HAP-1 (cell line): ENCODE results near the gene TNIK.
A peak's percentile ranks its signal among the peaks of the same experiment; 100 is the strongest.

Experiments
- DNase-seq, 2 experiments: peaks; one replicate each; pipeline ENCODE4 v3.0.0-alpha.2; 2016 to 2020; ENCODE audit warnings: low spot score in 2 of 2
- H3K27me3 ChIP-seq: fragments of 250-450 bp; sonication (Bioruptor Pico); 2 replicates; pipeline ENCODE4 v1.5.1; 2020; ENCODE audit warnings: low read depth, mild to moderate bottlenecking, moderate library complexity
- H3K36me3 ChIP-seq: fragments of 250-450 bp; sonication (Bioruptor Pico); replicated peaks from 2 replicates; pipeline ENCODE4 v1.5.1; 2020; ENCODE audit warnings: mild to moderate bottlenecking
- H3K4me1 ChIP-seq: fragments of 250-450 bp; sonication (Bioruptor Pico); 2 replicates; pipeline ENCODE4 v1.5.1; 2020; ENCODE audit warnings: mild to moderate bottlenecking
- H3K4me3 ChIP-seq: fragments of 250-450 bp; sonication (Bioruptor Pico); 2 replicates; pipeline ENCODE4 v1.5.1; 2020; ENCODE audit warnings: mild to moderate bottlenecking, moderate library complexity
- H3K9me3 ChIP-seq: fragments of 250-450 bp; sonication (Bioruptor Pico); 2 replicates; pipeline ENCODE4 v1.5.1; 2020; ENCODE audit warnings: mild to moderate bottlenecking, moderate library complexity
- in situ Hi-C: fragments of 300-500 bp; cut with MboI; formaldehyde crosslinking; loops from 3 replicates; pipeline ENCODE4 v1.14.3; 2020; ENCODE audit warnings: low sequenced_read_pairs, inconsistent platforms, mixed read lengths

The TNIK gene

DNA sequence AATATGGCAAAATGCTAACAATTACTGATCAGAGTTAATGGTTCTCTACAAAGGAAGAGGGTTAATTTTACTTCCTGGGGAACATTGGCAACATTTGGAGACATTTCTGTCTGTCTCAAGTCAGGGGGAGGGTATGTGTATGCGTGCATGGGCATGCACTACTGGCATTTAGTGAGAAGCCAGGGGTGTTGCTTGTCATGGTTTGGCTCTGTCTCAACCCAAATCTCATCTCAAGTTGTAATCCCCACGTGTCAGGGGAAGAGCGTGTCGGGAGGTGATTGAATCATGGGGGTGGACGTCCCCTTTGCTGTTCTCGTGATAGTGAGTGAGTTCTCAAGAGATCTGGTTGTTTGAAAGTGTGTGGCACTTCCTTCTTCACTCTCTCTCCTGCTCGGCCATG is 28.3 kb upstream of the TNIK start:
- Histone ChIP-seq H3K4me1 (no peaks in the 10 kb centered on the region), H3K36me3 (no peaks in the 10 kb centered on the region), H3K4me3 (no peak overlapping the region), H3K9me3 (no peaks in the 10 kb centered on the region), H3K27me3 (no peaks in the 10 kb centered on the region)
- DNase-seq: no peak
- in situ Hi-C loops: no loop called here

DNA sequence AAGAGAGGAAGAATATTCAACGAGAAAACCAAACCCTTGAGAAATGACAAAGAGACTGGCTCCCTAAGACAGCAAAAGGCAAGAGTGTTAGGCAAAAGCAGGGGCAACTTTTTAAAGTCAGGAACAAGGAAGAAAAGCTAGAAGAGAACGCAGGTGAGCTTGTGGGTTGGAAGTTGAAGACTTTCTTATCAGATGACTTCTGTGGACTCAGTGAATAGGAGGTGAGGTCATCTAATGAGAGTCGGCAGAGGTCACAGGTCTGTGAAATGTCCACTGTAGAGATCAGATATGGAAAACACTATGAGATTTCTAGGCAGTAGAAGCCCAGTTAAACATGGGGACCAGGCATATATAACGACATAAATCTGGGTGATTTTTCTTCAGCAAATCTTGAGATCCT is 27.2 kb upstream of the TNIK start:
- Histone ChIP-seq H3K9me3 (no peaks in the 10 kb centered on the region), H3K27me3 (no peaks in the 10 kb centered on the region), H3K4me3 (no peak overlapping the region), H3K4me1 (no peaks in the 10 kb centered on the region), H3K36me3 (no peaks in the 10 kb centered on the region)
- in situ Hi-C loops: no loop called here
- no peak for DNase-seq

DNA sequence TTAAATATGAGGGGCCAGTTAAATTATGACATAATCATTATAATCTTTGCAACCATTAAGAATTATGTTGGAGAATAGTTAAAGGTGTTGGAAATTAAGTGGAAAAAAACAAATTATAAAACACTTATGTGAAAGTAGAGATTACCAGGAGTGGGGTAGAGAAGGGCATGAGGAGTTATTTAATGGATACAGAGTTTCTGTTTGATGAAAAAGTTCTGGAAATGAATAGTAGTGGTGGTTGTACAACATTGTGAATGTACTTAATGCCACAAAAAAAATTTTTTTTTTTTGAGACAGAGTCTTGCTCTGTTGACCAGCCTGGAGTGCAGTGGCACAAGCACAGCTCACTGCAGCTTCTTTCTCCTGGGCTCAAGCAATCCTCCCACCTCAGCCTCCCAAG is 25.1 kb upstream of the TNIK start:
- Histone ChIP-seq H3K4me1 (no peaks in the 10 kb centered on the region), H3K36me3 (no peaks in the 10 kb centered on the region), H3K4me3 (no peak overlapping the region), H3K9me3 (no peaks in the 10 kb centered on the region), H3K27me3 (no peaks in the 10 kb centered on the region)
- no peak for DNase-seq
- in situ Hi-C loops: no loop called here

DNA sequence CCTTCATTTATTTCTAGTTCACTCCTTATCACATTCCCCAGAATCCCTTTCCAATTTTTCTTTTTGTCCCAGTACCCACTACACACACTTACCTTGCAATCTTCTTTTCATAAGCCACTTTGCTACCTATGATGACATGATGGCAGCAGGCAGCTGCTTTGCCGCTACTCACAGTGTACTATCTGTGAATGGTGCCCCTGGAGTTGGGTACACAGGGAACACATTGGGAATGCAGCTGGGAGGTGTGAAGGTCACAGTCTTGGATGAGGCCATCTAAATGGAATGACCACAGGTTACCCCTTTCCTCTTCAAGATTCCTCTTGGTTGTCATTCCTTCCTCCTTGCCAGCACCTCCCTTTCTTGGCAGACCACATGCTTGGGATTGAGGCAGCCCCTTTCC is 20.8 kb upstream of the TNIK start:
- DNase-seq: no peak
- Histone ChIP-seq H3K4me1 (0 out of 2 replicates have a peak, but pooled peaks cover 3% of the 10 kb centered on the region), H3K4me3 (no peak overlapping the region), H3K36me3 (no peaks in the 10 kb centered on the region), H3K27me3 (no peaks in the 10 kb centered on the region), H3K9me3 (no peaks in the 10 kb centered on the region)
- in situ Hi-C loops: no loop called here

DNA sequence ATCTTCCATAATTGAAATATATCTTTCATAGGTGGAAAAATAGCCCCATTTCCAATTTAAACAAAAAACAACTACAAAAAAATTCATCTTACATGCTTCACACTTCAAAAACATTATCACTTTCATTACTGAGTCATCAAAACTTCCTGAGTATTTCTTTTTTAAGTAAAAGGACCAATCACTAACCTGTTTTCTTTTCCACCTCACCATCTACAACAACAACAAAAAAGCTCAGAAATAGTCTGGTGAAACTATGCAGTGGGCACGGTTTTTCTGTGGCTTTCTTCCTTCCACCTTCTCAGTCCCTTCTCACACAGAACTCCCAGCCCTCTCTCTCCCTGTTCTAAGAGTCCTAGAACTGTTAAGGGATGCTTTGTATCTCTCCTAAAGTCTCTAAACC is 20.3 kb upstream of the TNIK start:
- H3K4me1 ChIP-seq: 0 out of 2 replicates have a peak, but pooled peaks cover 3% of the 10 kb centered on the region
- in situ Hi-C loops: no loop called here

DNA sequence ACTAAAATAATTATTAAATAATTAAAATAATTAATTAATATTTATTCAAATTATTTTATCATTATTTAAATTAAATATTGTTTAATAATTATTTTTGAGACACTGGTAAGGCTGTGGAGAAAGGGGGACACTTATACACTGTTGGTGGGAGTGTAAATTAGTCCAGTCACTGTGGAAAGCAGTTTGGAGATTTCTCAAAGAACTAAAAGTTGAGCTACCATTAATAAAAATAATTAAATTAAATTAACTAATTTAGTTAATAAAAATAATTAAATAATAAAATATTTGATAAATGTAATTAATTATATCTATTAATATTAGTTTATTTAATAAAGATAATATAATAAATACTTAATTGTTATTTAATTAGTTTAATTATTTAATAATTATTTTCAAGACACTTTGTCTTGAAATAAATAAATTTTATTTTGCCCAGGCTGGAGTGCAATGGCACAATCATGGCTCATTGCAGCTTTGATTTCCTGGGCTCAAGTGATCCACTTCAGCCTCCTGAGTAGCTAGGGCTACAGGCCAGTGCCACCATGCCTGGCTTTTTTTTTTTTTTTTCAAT is 16.4 kb upstream of the TNIK start:
- in situ Hi-C loops: no loop called here
- Histone ChIP-seq H3K4me3 (no peak overlapping the region), H3K27me3 (no peaks in the 10 kb centered on the region), H3K36me3 (no peaks in the 10 kb centered on the region), H3K4me1 (0 out of 2 replicates have a peak, but pooled peaks cover 3% of the 10 kb centered on the region), H3K9me3 (no peaks in the 10 kb centered on the region)
- DNase-seq: no peak

More for the DNA sequence above, 20.3 kb upstream of the TNIK start:
- no peak overlapping the region for H3K4me3 ChIP-seq
- no peak for DNase-seq
- no peaks in the 10 kb centered on the region for H3K36me3 ChIP-seq
- no peaks in the 10 kb centered on the region for H3K9me3 ChIP-seq
- H3K27me3 ChIP-seq: no peaks in the 10 kb centered on the region

DNA sequence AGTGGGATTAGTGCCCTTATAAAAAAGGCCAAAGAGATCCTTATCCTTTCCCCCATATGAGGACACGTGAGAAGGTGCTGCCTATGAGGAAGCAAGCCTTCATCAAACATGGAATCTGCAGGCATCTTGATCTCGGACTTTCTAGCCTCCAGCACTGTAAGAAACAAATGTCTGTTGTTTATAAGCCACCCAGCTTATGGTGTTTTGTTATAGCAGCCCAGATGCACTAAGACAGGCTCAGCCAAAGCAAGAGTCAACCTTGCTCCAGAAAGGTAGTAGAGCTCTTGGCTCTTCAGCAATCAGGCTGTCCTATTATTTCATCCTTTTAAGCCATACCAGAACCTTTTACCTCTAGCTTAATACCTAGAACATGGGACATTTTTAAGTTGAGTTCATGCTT is 12.3 kb upstream of the TNIK start:
- no peaks in the 10 kb centered on the region for H3K36me3 ChIP-seq
- H3K4me3 ChIP-seq: no peak overlapping the region
- H3K4me1 ChIP-seq: 0 out of 2 replicates have a peak, but pooled peaks cover 3% of the 10 kb centered on the region
- DNase-seq: no peak
- no peaks in the 10 kb centered on the region for H3K27me3 ChIP-seq
- H3K9me3 ChIP-seq: no peaks in the 10 kb centered on the region
- in situ Hi-C loops: no loop called here

DNA sequence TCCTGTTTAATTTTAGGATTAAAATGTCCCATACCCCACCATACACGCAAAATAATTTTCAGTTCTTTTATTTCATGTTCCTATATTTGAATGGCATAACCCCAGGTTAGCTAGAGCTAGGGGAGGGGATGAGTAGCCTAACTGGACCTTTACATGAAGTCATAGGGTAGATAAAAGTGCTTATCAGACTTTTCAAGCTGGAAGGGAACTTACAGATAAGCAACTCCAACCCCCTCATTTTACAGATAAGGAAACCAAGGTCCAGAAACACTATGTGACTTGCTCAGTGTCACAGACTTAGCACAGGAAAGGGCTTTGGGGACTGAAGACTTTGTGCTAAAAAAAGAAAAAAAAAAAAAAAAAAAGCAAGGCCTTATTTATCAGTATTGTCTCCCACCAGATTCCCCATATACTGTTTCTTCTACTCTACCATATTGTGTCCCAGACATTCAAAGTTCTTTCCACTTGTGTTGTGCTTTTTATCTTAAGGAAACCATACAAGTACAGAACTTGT is 10.6 kb upstream of the TNIK start:
- in situ Hi-C loops: no loop called here
- Histone ChIP-seq H3K9me3 (no peaks in the 10 kb centered on the region), H3K36me3 (no peaks in the 10 kb centered on the region), H3K4me3 (no peak overlapping the region), H3K27me3 (no peaks in the 10 kb centered on the region), H3K4me1 (0 out of 2 replicates have a peak, but pooled peaks cover 3% of the 10 kb centered on the region)
- no peak for DNase-seq

DNA sequence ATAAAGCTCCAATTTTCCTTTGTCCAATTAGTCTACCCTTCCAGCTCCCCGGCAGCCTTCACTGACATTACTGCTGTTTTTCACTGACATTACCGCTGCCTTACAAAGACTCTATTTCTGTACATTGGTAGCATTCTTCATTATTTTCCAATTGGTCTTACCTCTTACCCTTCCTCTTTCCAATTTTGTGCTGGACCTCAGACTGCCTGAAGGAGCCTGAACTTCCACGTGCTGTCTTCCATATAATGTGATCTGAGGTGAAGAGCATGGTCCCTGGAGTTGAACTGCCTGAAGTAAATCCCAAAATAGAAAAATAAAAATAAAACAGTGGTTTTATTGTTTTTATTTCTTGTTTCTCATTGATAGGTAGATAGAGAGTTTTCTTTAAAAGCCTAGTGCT is 9.2 kb upstream of the TNIK start:
- Histone ChIP-seq H3K27me3 (no peaks in the 10 kb centered on the region), H3K4me3 (no peak overlapping the region), H3K4me1 (0 out of 2 replicates have a peak, but pooled peaks cover 3% of the 10 kb centered on the region), H3K9me3 (no peaks in the 10 kb centered on the region), H3K36me3 (no peaks in the 10 kb centered on the region)
- in situ Hi-C loops: no loop called here
- no peak for DNase-seq

DNA sequence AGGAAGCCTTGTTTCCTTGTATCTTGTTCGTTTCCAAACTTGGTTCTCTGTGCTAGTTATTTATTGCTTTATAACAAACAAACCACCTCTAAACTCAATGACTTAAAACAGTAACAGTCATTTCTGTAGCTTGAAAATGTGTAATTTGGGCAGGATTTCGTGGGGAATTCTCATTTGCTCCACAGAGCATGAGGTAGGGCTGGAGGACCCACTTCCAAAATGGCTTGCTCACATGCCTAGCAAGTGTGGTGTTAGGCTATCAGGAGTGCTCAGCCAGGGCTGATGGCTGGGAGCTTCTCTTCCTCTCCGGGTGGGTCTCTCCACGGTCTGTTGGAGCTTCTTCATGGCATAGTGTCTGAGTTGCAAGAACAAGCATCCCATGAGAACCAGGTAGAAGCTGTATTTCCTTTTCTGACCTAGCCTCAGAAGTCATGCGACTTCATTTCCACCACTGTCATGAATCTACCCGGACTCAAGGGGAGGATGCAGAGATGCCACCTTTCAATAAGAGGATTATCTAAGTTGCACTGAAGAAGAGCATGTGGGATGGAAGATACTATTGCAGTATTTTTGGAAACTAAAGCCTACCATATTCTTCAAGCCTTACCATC is 8.2 kb upstream of the TNIK start:
- in situ Hi-C loops: no loop called here
- H3K27me3 ChIP-seq: no peaks in the 10 kb centered on the region
- no peak for DNase-seq
- no peaks in the 10 kb centered on the region for H3K9me3 ChIP-seq
- no peak overlapping the region for H3K4me3 ChIP-seq
- H3K36me3 ChIP-seq: no peaks in the 10 kb centered on the region
- 0 out of 2 replicates have a peak, but pooled peaks cover 3% of the 10 kb centered on the region for H3K4me1 ChIP-seq

DNA sequence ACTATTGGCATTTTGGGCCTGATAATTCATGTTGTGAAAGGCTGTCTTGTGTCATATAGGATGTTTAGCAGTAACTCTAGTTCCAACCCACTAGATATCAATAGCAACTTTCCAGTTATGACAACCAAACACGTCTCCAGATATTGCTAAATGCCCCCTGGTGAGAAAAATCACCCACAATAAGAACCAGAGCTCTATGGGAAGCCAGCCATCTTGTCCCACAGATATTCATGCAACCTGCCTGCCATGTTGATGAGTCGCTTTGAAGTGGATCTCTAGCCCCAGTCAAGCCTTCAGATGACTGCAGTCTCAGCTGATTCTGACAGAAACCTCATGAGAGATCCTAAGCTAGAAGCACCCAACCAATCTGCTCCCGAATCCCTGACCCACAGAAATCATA is 5.6 kb upstream of the TNIK start:
- DNase-seq: no peak
- H3K36me3 ChIP-seq: no peaks in the 10 kb centered on the region
- H3K4me1 ChIP-seq: peaks cover 17% of the 10 kb centered on the region
- H3K27me3 ChIP-seq: no peaks in the 10 kb centered on the region
- H3K9me3 ChIP-seq: no peaks in the 10 kb centered on the region
- no peak overlapping the region for H3K4me3 ChIP-seq
- in situ Hi-C loops: no loop called here

DNA sequence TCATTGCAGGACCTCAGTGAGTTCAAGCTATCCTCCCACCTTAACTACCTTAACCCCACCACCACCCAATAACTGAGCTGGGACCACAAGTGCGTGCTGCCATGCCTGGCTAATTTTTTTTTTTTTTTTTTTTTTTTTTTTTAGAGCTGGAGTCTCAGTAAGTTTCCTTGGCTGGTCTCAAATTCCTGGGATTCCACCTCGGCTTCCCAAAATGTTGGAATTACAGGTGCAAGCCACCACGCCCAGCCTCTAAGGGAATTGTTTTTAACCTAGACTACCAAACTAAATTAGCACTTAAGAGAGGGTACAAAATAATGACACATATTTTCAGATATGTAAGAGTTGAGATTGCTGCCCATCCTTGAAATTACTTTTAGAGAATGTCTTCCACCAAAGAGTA is 4.3 kb upstream of the TNIK start:
- Histone ChIP-seq H3K4me1 (peaks cover 14% of the 10 kb centered on the region), H3K36me3 (no peaks in the 10 kb centered on the region), H3K4me3 (no peak overlapping the region), H3K9me3 (no peaks in the 10 kb centered on the region), H3K27me3 (no peaks in the 10 kb centered on the region)
- no peak for DNase-seq
- in situ Hi-C loops: no loop called here

DNA sequence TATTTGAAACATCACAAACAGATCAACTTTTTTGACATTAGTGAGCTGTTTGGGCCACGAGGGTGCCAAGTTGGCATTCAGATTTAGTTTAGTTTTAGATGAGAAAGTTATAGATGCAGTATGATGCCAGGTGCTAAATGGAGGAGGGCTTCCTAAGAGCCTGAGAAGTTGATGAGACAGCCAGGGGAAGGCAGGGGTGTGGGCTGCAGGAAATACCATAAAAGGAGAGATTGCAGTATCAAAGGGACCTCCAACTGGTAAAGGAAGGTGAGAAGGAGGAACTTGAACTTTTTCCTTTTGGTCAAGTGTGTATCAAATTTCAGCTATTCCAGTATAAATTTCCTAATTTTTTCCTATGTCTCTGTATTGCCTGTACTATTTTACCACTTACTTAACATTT is 2.0 kb upstream of the TNIK start:
- H3K4me3 ChIP-seq: 0 out of 2 replicates have a peak overlapping the region, but pooled peaks have one; percentile 78
- in situ Hi-C loops: no loop called here
- no peaks in the 10 kb centered on the region for H3K9me3 ChIP-seq
- no peaks in the 10 kb centered on the region for H3K36me3 ChIP-seq
- DNase-seq: peak in 1 of 2 experiments; percentile 24
- no peaks in the 10 kb centered on the region for H3K27me3 ChIP-seq
- peaks cover 24% of the 10 kb centered on the region for H3K4me1 ChIP-seq

DNA sequence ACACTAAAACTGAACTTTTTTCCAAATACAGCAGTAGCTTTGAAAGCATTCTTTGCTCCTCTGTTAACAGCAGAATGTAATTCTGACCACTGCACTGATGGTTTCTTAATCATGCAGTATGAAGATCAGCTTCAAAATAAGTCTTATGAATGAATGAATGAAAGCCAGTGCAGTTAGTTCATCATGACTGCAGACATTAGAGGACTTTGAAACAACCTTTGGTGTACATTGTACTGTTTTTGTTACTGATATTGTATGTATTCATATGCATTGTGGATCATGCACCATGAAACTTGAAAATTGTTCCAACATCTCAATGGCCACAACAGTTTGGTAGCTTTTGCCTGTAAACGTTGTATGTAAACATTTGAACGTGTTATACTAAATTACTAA is 1.3 kb upstream of the TNIK start:
- DNase-seq: no peak
- H3K4me3 ChIP-seq: peak overlapping the region; percentile 78
- H3K9me3 ChIP-seq: no peaks in the 10 kb centered on the region
- no peaks in the 10 kb centered on the region for H3K36me3 ChIP-seq
- H3K4me1 ChIP-seq: peaks cover 30% of the 10 kb centered on the region
- no peaks in the 10 kb centered on the region for H3K27me3 ChIP-seq
- in situ Hi-C loops: no loop called here
